Activated CD4-positive, alpha-beta memory T cell treated with anti-CD3 and anti-CD28 coated beads, Interleukin-2, amount 10 ng/mL, durations not matched to agents 7 days and 5 days (primary cell): ENCODE measurements around the gene AKR7A3. TPM values are rescaled to one million over a fixed set of nuclear protein-coding genes. Genes with fewer than 3 reads are reported as not detected.

ENCODE experiments used
- CTCF ChIA-PET: fragments of 350-600 bp; sonication (Branson Sonifier 250); formaldehyde crosslinking; loops from one replicate; lab custom pipeline; 2021; ENCODE audit warnings: antibody characterized with exemption, inconsistent platforms; lab: Charles Lee
- POLR2A ChIA-PET: fragments of 350-600 bp; sonication (Branson Sonifier 250); formaldehyde crosslinking; loops from one replicate; lab custom pipeline; 2021; ENCODE audit warnings: antibody characterized with exemption; lab: Charles Lee
- DNase-seq: peaks from one replicate; pipeline ENCODE4 v3.0.0-alpha.2; 2020
- H3K27ac Mint-ChIP-seq: one replicate; pipeline ENCODE4 v1.8.0; 2021; ENCODE audit warnings: mild to moderate bottlenecking, mixed read lengths
- H3K27me3 Mint-ChIP-seq: one replicate; pipeline ENCODE4 v1.8.0; 2021; ENCODE audit warnings: mixed read lengths
- H3K36me3 Mint-ChIP-seq: one replicate; pipeline ENCODE4 v1.8.0; 2021; ENCODE audit warnings: low read depth, mixed read lengths
- H3K4me1 Mint-ChIP-seq: one replicate; pipeline ENCODE4 v1.8.0; 2021; ENCODE audit warnings: mixed read lengths
- H3K4me3 Mint-ChIP-seq: one replicate; pipeline ENCODE4 v1.8.0; 2021; ENCODE audit warnings: mild to moderate bottlenecking, mixed read lengths
- H3K9me3 Mint-ChIP-seq: one replicate; pipeline ENCODE4 v1.8.0; 2021; ENCODE audit warnings: mixed read lengths
- total RNA-seq, 2 experiments: library from RNA; stranded (reverse); gene quantifications; one replicate each; pipeline ENCODE4 v1.2.3, GENCODE V29; 2021

The AKR7A3 gene
- total RNA-seq, 2 experiments from 2014 or later = 0.20 to 0.48 TPM

GRCh38 chr1:19255288-19255687 is 33.3 kb downstream of the AKR7A3 start:
- ChIA-PET CTCF (interaction anchor here (1.1 to 1.3 kb wide), 2 partner anchors 10 to 16 kb away, joined by 3 to 4 read pairs; no protein-coding TSS in a partner anchor), POLR2A (interaction anchor here (1.0 to 1.3 kb wide), 3 partner anchors 8 to 76 kb away, joined by 3 to 4 read pairs (median 3); no protein-coding TSS in a partner anchor)
- no peak overlapping the region for H3K27ac Mint-ChIP-seq
- H3K27me3 Mint-ChIP-seq = no peaks in the 10 kb centered on the region
- peaks cover 40% of the 10 kb centered on the region for H3K4me1 Mint-ChIP-seq
- H3K4me3 Mint-ChIP-seq = no peak overlapping the region
- H3K9me3 Mint-ChIP-seq = no peaks in the 10 kb centered on the region
- H3K36me3 Mint-ChIP-seq = peaks cover 31% of the 10 kb centered on the region
- DNase-seq = no peak

GRCh38 chr1:19254416-19254815 is 34.2 kb downstream of the AKR7A3 start:
- Mint-ChIP-seq H3K36me3 (peaks cover 24% of the 10 kb centered on the region), H3K4me1 (peaks cover 42% of the 10 kb centered on the region), H3K27ac (no peak overlapping the region), H3K9me3 (no peaks in the 10 kb centered on the region), H3K27me3 (no peaks in the 10 kb centered on the region), H3K4me3 (no peak overlapping the region)
- POLR2A ChIA-PET = interaction anchor here (0.9 to 1.3 kb wide), 3 partner anchors 9 to 75 kb away, joined by 3 to 4 read pairs (median 3); partner anchors contain the start of gene UBR4
- CTCF ChIA-PET = interaction anchor here (1.1 kb wide), 1 partner anchor 17 kb away, joined by 4 read pairs; no protein-coding TSS in a partner anchor
- DNase-seq = no peak

- Mint-ChIP-seq H3K36me3 (peaks cover 3% of the 10 kb centered on the region), H3K4me1 (peaks cover 34% of the 10 kb centered on the region), H3K27ac (peak within 1 kb of the TSS; percentile 86), H3K4me3 (peak within 1 kb of the TSS; percentile 94), H3K9me3 (no peaks in the 10 kb centered on the region), H3K27me3 (no peaks in the 10 kb centered on the region)
- POLR2A ChIA-PET = interaction anchor here (0.8 to 3.0 kb wide), 14 partner anchors 9 to 347 kb away, joined by 3 to 20 read pairs (median 5); partner anchors contain the start of genes AKR7A2, SLC66A1 and UBR4
- DNase-seq = peak; percentile 91
- CTCF ChIA-PET = interaction anchor here (1.0 to 1.7 kb wide), 5 partner anchors 10 to 410 kb away, joined by 3 to 13 read pairs (median 4); no protein-coding TSS in a partner anchor
These were observed 37.0 kb downstream of the AKR7A3 start, which contains the start of the genes EMC1 and MRTO4 for GRCh38 chr1:19251305-19252196. Gene EMC1 (minus strand): TSS chr1:19251524. CDS start chr1:19251509, 15 bp downstream. Gene MRTO4 (plus strand): TSS chr1:19251805. CDS start chr1:19251836, 31 bp downstream.

GRCh38 chr1:19250629-19251304 is 37.8 kb downstream of the AKR7A3 start:
- CTCF ChIA-PET = interaction anchor here (1.0 to 1.7 kb wide), 3 partner anchors 9 to 40 kb away, joined by 3 to 13 read pairs (median 4); no protein-coding TSS in a partner anchor
- Mint-ChIP-seq H3K9me3 (no peaks in the 10 kb centered on the region), H3K36me3 (peaks cover 2% of the 10 kb centered on the region), H3K27me3 (no peaks in the 10 kb centered on the region), H3K4me1 (peaks cover 29% of the 10 kb centered on the region), H3K4me3 (peak overlapping the region; percentile 94), H3K27ac (peak overlapping the region; percentile 86)
- DNase-seq = no peak
- POLR2A ChIA-PET = interaction anchor here (0.5 to 3.0 kb wide), 12 partner anchors 8 to 346 kb away, joined by 3 to 20 read pairs (median 5); partner anchors contain the start of gene UBR4

GRCh38 chr1:19240673-19241538 is 47.7 kb downstream of the AKR7A3 start:
- H3K36me3 Mint-ChIP-seq = peaks cover 55% of the 10 kb centered on the region
- H3K27ac Mint-ChIP-seq = no peak overlapping the region
- POLR2A ChIA-PET = interaction anchor here (1.0 to 1.7 kb wide), 3 partner anchors 10 to 29 kb away, joined by 3 to 9 read pairs (median 3); partner anchors contain the start of genes EMC1 and MRTO4
- no peaks in the 10 kb centered on the region for H3K27me3 Mint-ChIP-seq
- peak; percentile 71 for DNase-seq
- no peaks in the 10 kb centered on the region for H3K4me1 Mint-ChIP-seq
- CTCF ChIA-PET = interaction anchor here (0.9 to 2.8 kb wide), 14 partner anchors 9 to 357 kb away, joined by 3 to 13 read pairs (median 4); partner anchors contain the start of genes ALDH4A1, EMC1 and MRTO4
- no peaks in the 10 kb centered on the region for H3K9me3 Mint-ChIP-seq
- H3K4me3 Mint-ChIP-seq = no peak overlapping the region

- no peak overlapping the region for H3K4me3 Mint-ChIP-seq
- H3K27ac Mint-ChIP-seq = no peak overlapping the region
- no peaks in the 10 kb centered on the region for H3K27me3 Mint-ChIP-seq
- ChIA-PET POLR2A (no interaction called here), CTCF (interaction anchor here (0.6 to 2.8 kb wide), 6 partner anchors 10 to 356 kb away, joined by 3 to 13 read pairs (median 4); no protein-coding TSS in a partner anchor)
- H3K9me3 Mint-ChIP-seq = no peaks in the 10 kb centered on the region
- H3K36me3 Mint-ChIP-seq = peaks cover 57% of the 10 kb centered on the region
- no peaks in the 10 kb centered on the region for H3K4me1 Mint-ChIP-seq
- no peak for DNase-seq
These were observed 48.7 kb downstream of the AKR7A3 start for GRCh38 chr1:19239876-19240275.

GRCh38 chr1:19234224-19234623 is 54.3 kb downstream of the AKR7A3 start:
- POLR2A ChIA-PET = interaction anchor here (1.3 to 2.5 kb wide), 2 partner anchors 23 to 29 kb away, joined by 5 to 9 read pairs; no protein-coding TSS in a partner anchor
- no peaks in the 10 kb centered on the region for H3K4me1 Mint-ChIP-seq
- no peak for DNase-seq
- peaks cover 41% of the 10 kb centered on the region for H3K36me3 Mint-ChIP-seq
- no peak overlapping the region for H3K27ac Mint-ChIP-seq
- no peak overlapping the region for H3K4me3 Mint-ChIP-seq
- H3K9me3 Mint-ChIP-seq = no peaks in the 10 kb centered on the region
- CTCF ChIA-PET = interaction anchor here (1.3 kb wide), 1 partner anchor 426 kb away, joined by 3 read pairs; no protein-coding TSS in a partner anchor
- no peaks in the 10 kb centered on the region for H3K27me3 Mint-ChIP-seq

Other genes with a start within 250 kb of the AKR7A3 start
- 100 to 1,000 TPM in 1 of 2 experiments, 10 to 100 TPM in 1; 98.6 to 101 TPM for gene UBR4, start 78.5 kb downstream of the AKR7A3 start, total RNA-seq
- 10 to 100 TPM; 25.3 to 29.1 TPM for gene EMC1, start 37.2 kb downstream of the AKR7A3 start, total RNA-seq
- 10 to 100 TPM; 21.1 to 23.0 TPM for gene MRTO4, start 37.0 kb downstream of the AKR7A3 start, total RNA-seq
- 10 to 100 TPM; 43.0 to 43.9 TPM for gene AKR7A2, start 23.4 kb upstream of the AKR7A3 start, total RNA-seq
- gene SLC66A1, start 23.6 kb upstream of the AKR7A3 start, total RNA-seq = 1 to 10 TPM; 6.7 to 6.8 TPM
- gene CAPZB, start 196.8 kb upstream of the AKR7A3 start, total RNA-seq = 100 to 1,000 TPM; 537 to 565 TPM